Fibroblast of peridontal ligament (primary cell): Measurements from ENCODE around the gene USP51.
"Not testable (repeated sequence)": the region's sequence is repeated elsewhere in the genome, so short reads cannot be mapped to it uniquely, and the experiment has no call there.

Experiments
- DNase-seq: peaks from one replicate; pipeline ENCODE4 v3.0.0-alpha.2; 2010; ENCODE audit errors: extremely low read depth

USP51 gene

DNA sequence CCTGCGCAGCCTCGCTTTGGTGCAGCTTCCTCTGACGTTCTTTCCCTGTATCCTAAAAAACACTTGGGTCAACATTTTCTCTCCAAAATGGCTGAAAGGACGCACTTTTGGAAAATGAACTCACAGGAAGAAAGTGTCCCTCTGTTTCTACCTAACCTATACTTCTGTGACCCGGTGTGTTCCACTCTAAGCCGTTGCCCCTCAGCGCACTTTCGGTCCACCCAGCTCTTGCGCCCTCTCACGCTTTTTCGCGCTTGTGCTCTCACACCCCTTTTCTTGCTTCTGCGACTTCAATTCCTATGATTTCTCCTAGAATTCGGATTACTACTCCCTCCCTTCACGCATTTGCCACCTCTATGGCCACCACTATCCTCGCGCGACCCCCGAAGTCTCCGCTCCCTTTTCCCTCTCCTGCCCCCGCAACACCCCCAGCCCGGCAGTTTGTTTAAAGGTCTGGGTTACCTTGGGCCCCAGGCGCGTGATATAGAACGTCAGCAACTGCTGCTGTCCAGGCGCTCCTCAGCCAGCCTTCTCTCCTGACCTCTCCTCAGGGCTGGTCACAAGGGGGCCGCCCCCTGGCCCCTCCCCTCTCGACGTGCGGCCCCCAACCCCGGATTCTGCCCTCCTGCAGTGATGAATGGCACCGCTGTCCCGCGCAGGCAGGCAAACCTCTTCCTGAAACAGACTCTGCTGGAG lies at the start of gene USP51:
Gene USP51 (minus strand): TSS at position 535 of the 696 bp plus-strand sequence. CDS start 909 bp downstream, outside the sequence.
- DNase-seq, result peak; percentile 73

GRCh38 chrX:55524487-55524886 lies 34.8 kb upstream of the USP51 start:
- peak; percentile 0 for DNase-seq

DNA sequence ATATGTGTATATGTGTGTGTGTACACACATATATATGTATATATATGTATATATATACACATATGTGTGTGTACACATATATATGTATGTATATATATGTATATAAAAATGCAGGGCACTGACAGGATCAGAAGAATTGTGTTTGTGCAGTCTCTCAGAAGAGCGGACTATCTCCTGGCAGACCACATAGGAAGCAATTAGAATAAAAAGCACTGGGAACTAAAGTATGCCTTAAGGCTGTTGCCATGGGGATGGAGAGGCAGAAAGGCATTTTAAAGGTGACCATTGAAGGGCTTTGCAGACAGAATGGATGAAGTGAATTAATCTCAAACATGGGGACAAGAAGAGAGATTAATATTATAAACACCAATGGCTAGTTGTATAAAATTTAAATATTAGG lies 33.7 kb upstream of the USP51 start:
- no peak for DNase-seq

DNA sequence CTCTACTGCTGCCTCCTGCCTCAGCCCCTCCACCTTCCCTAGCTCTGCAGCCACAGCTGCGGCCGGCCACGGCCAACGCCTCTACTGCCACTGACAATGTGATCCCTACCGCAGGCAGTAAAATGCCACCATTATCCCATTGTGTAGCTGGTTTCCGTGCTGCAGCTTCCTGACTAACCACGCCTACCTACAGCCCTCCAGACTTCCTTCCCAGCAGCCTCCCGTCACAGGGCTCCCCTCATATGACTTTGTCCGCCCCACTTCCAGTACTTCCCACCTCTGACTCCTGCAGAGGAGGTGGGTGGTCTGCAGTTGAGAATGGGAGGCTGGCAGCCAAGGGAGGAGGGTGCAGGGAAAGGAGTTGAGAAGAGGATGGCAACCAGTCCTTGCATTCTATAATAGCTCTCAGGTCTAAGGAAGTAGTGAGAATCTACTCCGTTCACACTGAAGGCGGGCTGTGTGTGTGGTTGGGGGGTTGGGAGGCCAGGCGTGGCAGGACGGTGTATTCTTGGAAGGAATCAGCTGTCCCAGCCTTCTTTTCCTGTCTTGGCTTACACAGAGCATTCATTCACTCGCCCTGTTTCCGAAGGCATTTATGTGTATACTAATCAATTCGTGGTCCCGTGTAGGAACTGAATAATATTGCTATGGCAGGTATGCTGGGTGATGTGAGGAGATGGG lies 33.1 kb upstream of the USP51 start:
- DNase-seq, result no peak

GRCh38 chrX:55521687-55522086 lies 32.0 kb upstream of the USP51 start:
- DNase-seq, result no peak

DNA sequence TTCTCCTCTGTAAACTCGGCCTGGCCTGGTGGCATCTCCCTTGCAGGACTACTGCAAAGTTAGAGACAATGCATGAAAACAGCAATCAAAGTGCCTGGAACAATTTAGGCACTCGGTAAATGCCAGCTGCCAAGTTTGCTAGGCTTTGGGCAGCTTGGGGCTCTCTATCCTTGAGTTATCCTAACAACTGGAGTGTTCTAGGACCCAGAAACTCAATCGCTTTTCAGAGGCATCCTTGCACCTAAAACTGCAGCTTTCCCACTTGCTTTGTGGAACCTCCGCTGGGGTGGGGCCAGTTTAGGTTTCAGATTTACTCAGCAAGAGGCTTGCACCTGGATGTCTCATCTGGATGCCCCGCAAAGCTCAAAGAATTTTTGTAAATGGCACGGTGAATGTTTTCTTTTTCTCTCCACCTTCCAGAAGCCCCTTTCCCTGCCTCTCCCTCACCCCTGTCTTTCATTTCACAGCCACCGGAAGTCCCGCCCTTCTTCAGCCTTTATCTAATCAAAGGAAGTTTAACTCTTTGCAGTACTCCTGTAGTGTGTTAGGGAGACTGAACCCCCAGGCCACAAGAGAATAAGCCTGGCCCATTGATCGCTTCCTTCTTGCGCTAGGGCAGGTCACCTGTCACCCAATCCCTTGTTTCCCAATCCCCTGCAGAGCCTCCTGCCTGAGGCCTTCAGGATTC lies 27.3 kb upstream of the USP51 start:
- not testable (repeated sequence) for DNase-seq

- DNase-seq, result not testable (repeated sequence)
These were observed 23.5 kb upstream of the USP51 start for GRCh38 chrX:55513045-55513737.

GRCh38 chrX:55508410-55509152 lies 18.9 kb upstream of the USP51 start:
- not testable (repeated sequence) for DNase-seq

GRCh38 chrX:55507699-55508098 lies 18.1 kb upstream of the USP51 start:
- not testable (repeated sequence) for DNase-seq

DNA sequence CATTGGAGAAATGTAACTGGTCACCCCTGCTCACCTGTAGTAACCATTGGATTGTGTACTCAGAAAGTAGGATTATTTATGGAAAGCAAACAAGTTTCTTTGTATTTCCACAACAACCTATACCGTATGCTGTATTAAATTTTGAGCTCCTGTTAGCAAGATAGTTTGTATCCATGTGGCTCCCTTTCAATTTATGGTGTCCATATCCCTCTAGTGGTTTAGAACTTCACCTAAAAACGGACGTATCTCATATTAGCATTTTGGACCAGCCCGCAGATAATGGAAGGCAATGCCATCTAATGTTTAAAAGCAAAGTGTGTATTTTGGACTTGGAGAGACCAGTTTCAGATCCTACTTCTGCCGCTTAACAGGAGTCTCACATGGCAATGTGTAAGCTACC lies 17.4 kb upstream of the USP51 start:
- not testable (repeated sequence) for DNase-seq

DNA sequence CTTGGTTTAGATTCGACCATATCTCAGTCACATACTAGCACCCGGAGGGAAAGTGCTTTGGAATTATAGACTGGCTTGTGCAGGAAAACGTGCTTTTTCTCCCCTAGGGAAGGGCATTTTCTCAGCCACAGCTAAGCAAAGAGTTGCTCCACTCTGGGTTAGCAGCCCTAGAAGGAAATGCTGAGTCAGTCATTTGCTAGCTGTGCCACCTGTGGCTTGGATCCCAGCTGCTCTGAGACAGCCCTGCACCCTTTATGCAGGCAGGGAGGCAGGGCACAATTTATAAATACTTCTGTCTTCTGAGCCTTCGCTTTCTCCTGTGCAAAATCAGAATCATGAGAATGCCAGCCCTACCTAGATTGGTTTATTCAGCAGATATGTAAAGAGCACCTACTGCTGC lies 1.3 kb upstream of the USP51 start:
- no peak for DNase-seq

DNA sequence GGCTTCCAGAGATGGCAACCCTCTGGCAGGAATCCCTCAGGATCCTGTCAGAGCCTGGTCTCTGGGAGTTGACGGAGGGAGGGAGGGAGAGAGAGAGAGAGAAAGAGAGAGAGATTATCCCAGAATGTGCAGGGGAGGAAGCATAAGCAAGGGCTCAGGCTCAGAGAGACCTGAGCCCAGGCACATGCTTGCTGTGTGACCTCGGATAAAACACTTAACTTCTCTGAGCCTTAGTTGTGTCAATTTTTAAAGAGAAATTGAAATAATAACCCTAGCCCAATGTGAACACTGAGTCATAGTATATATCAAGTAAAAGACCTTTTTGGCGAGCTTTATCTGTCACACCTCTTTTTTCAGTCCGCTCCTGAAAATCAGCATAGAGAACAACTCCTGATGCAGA lies 473 bp upstream of the USP51 start:
- DNase-seq, result peak; percentile 0

DNA sequence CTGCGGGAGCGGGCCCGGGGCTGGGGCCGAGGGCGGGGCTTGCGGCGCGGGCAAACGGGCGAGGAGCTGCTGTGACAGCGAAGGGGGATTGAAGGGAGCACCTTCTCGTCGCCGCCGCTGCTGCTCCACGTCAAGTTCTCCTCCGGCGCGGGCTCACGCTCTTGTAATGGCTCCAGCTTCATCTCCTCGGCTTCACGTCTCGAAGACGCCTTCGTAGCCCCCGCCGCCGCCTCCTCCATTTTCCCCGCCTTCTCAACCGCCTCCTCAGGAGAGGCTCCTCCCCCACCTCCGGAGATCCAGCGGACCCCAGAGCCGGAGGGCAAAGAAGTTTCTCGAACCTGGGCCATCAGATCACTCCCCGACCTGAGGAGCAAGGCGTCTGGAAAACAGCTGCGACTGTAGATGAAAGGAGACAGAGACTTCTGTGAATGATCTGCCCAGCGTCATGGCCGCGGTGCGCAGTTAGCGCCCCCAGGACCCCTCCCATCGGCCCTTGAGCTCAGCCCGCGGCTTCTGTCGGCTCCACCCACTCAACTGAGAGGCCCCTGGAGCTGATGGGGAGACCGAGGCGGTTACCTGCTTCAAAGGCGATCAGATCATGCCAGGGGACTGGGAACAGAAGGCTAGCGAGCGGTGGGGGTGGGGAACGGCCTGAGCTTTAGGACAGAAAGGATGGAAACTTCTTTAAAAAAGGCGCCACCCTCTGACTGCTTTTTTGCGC lies 895 bp downstream of the USP51 start:
- DNase-seq, result peak; percentile 9

DNA sequence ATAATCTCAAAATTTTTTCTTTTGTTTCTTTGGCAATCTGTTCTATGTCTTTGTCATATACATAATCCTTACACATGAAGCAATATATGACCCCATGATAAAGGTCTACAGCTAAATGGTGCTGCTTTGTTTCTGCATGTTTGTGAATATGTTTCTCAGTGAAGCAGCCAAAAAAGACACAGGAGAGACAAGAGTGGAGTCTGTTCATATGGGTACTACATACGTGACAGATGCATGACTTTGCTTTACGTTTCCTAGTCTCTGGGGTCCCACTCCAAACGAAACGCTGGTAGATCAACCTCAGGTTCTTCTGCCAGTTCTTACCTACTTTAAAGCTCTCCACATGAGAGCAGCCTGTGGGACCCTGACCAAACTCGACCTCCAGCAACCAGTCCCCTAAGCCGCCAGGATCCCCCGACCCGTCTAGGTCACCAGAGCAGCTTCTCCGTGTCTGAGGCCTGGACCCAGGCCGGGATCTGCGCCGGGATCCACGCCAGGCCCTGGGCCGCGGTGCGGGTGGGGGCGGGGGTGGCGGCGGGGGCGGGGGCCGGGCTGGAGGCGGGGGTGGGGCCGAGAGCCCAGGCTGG lies 1.5 kb downstream of the USP51 start:
- DNase-seq, result no peak

GRCh38 chrX:55487143-55487542 lies 2.5 kb downstream of the USP51 start:
- no peak for DNase-seq

- DNase-seq, result peak; percentile 12
These were observed 2.9 kb downstream of the USP51 start for GRCh38 chrX:55486736-55487135.

DNA sequence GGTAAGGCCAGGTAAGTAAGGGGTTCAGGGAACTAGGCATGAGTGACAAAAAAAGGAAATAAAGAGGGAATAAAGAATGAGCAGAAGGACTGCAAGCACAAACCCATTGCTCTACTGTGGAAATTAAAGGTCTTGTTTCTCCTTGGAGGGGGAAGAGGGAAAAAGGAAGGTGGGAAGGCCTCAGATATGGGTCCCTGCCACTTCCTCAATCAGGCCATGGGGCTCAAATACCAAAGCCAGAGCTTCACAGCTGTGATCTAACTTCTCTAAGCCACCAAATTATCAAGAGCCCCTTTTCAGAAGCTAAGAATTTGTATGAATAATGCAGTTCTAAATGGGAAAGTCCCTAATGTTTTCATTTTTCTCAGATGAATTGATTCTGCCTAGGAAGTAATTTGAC lies 4.7 kb downstream of the USP51 start:
- no peak for DNase-seq

- no peak for DNase-seq
These were observed 9.1 kb downstream of the USP51 start for GRCh38 chrX:55480390-55481062.

GRCh38 chrX:55479956-55480355 lies 9.7 kb downstream of the USP51 start:
- not testable (repeated sequence) for DNase-seq

DNA sequence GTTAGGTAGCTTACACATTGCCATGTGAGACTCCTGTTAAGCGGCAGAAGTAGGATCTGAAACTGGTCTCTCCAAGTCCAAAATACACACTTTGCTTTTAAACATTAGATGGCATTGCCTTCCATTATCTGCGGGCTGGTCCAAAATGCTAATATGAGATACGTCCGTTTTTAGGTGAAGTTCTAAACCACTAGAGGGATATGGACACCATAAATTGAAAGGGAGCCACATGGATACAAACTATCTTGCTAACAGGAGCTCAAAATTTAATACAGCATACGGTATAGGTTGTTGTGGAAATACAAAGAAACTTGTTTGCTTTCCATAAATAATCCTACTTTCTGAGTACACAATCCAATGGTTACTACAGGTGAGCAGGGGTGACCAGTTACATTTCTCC lies 23.9 kb downstream of the USP51 start:
- not testable (repeated sequence) for DNase-seq
